GM23248 (cell line): Measurements from ENCODE around the gene RITA1. TPM values are rescaled to one million over a fixed set of nuclear protein-coding genes. Genes with fewer than 3 reads are reported as not detected.
A peak's percentile ranks its signal among the peaks of the same experiment; 100 is the strongest.

Experiments used
- DNase-seq: peaks from one replicate; pipeline ENCODE4 v3.0.0-alpha.2; 2015
- H2AFZ ChIP-seq: fragments of 200-600 bp; sonication (generic); 2 replicates; pipeline ENCODE4 v1.6.1; 2016; ENCODE audit warnings: antibody characterized with exemption
- H3F3A ChIP-seq: fragments of 200-600 bp; sonication (generic); 2 replicates; pipeline ENCODE4 v1.6.1; 2016; ENCODE audit warnings: mild to moderate bottlenecking, antibody characterized with exemption, mixed run types; ENCODE audit not compliant: insufficient read depth
- H3K27ac ChIP-seq: fragments of 200-600 bp; sonication (generic); 2 replicates; pipeline ENCODE4 v1.5.1; 2016; ENCODE audit warnings: mild to moderate bottlenecking
- H3K27me3 ChIP-seq: fragments of 200-600 bp; sonication (generic); replicated peaks from 2 replicates; pipeline ENCODE4 v1.6.1; 2016; ENCODE audit warnings: mild to moderate bottlenecking; ENCODE audit not compliant: insufficient read depth
- H3K36me3 ChIP-seq: fragments of 200-600 bp; sonication (generic); 2 replicates; pipeline ENCODE4 v1.6.1; 2016; ENCODE audit warnings: low read depth, mild to moderate bottlenecking
- H3K4me1 ChIP-seq: fragments of 200-600 bp; sonication (generic); 2 replicates; pipeline ENCODE4 v1.6.1; 2016; ENCODE audit warnings: mild to moderate bottlenecking; ENCODE audit not compliant: insufficient read depth
- H3K4me2 ChIP-seq: fragments of 200-600 bp; sonication (generic); one replicate; pipeline ENCODE4 v1.6.1; 2016; ENCODE audit warnings: mild to moderate bottlenecking; ENCODE audit not compliant: unreplicated experiment
- H3K4me3 ChIP-seq: fragments of 200-600 bp; sonication (generic); 2 replicates; pipeline ENCODE4 v1.5.1; 2016; ENCODE audit warnings: mild to moderate bottlenecking
- H3K79me2 ChIP-seq: fragments of 200-600 bp; sonication (generic); 2 replicates; pipeline ENCODE4 v1.6.1; 2016; ENCODE audit warnings: mild to moderate bottlenecking; ENCODE audit not compliant: insufficient read depth
- H3K9ac ChIP-seq: fragments of 200-600 bp; sonication (generic); 2 replicates; pipeline ENCODE4 v1.6.1; 2016; ENCODE audit warnings: mild to moderate bottlenecking
- H3K9me2 ChIP-seq: fragments of 200-600 bp; sonication (generic); 2 replicates; pipeline ENCODE4 v1.6.1; 2016; ENCODE audit warnings: mixed run types, mild to moderate bottlenecking, moderate library complexity; ENCODE audit not compliant: insufficient read depth
- H3K9me3 ChIP-seq: fragments of 200-600 bp; sonication (generic); one replicate; pipeline ENCODE4 v1.6.1; 2017; ENCODE audit warnings: low read depth
- H4K20me1 ChIP-seq: fragments of 200-600 bp; sonication (generic); 2 replicates; pipeline ENCODE4 v1.6.0; 2016; ENCODE audit not compliant: insufficient read depth
- EZH2 ChIP-seq: fragments of 200-600 bp; sonication (generic); IDR thresholded peaks from 2 replicates; pipeline ENCODE4 v1.6.1; 2018; ENCODE audit warnings: antibody characterized with exemption, mild to moderate bottlenecking; ENCODE audit not compliant: insufficient read depth, poor library complexity, severe bottlenecking
- EZH2phosphoT487 ChIP-seq: fragments of 200-600 bp; sonication (generic); IDR thresholded peaks from 2 replicates; pipeline ENCODE4 v1.6.1; 2018; ENCODE audit warnings: antibody characterized with exemption, moderate library complexity, mild to moderate bottlenecking, low read depth; ENCODE audit not compliant: insufficient read depth
- WGBS, 2 experiments: methylation state at CpG; one replicate each; pipeline ENCODE4 v1.1.6; 2015 to 2017; ENCODE audit warnings: low lambda C conversion rate in 2 of 2, low coverage in 1 of 2; ENCODE audit errors: missing lambda C conversion rate in 2 of 2; 5-methylcytosine and 5-hydroxymethylcytosine counted together
- in situ Hi-C: fragments of 300-500 bp; cut with MboI; formaldehyde crosslinking; loops from 2 replicates; pipeline ENCODE4 v1.15.0; 2020
- polyA plus RNA-seq: library from polyadenylated mRNA; unstranded; fragments of >200 nt; fragmentation: Nextera tagmentation; extraction: Ambion mirVana; gene quantifications from 2 replicates; pipeline ENCODE4 v1.2.1, GENCODE V29; 2016
- total RNA-seq: library from RNA; depleted of rRNA; stranded (reverse); fragments of >200 nt; shearing (Covaris generic); gene quantifications from 2 replicates; pipeline ENCODE4 v1.2.3, GENCODE V29; 2014

The RITA1 gene
- total and polyA plus RNA-seq, 2 experiments from 2014 or later: 15.6 to 19.2 TPM

DNA sequence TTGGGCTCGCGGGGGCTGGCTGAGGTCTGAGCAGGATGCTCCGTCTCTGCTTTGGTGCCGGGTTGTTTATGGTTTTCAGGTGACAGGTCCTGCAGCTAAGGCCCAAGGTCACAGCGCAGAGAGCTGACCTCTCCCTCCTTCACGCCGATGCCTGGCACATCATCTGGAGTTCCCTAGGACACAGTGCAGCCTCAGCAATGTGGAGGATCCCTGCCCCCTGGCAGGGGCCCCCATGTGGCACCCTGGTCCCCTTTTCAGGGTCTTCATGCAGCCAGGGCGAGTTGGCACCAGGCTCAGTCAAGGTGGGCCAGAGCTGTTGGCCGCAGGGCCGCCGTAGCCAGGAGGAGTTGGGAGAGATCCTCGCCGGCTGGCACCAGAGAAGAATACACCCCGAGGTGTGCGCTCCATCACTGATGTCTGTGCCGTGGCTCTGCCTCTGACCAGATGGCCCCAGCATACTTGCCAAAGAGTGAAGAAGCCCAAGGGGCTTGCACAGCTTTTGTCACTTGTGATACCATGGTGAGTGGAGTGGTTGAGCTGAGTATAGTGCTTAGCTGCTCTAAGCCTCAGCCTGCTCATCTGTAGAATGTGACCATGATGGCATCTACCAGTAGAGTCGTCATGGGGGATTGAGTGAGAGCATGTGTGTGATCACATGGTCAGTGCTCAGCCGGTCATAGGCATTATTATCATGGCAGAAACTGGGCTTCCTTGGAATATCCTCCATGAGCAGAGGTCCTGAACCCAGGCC, 46.7 kb downstream of the RITA1 start:
- Histone ChIP-seq H3K27me3 (no peaks in the 10 kb centered on the region), H3K4me3 (no peak overlapping the region), H3F3A (no peaks in the 10 kb centered on the region), H3K27ac (peak overlapping the region; percentile 49), H3K4me1 (peaks cover 5% of the 10 kb centered on the region; the same call in 1 of the 2 replicates), H3K9me2 (no peaks in the 10 kb centered on the region), H4K20me1 (no peaks in the 10 kb centered on the region), H3K79me2 (no peaks in the 10 kb centered on the region), H3K9me3 (no peaks in the 10 kb centered on the region), H3K9ac (peak overlapping the region; percentile 53; the same call in 1 of the 2 replicates), H3K36me3 (peaks cover 3% of the 10 kb centered on the region; the same call in 1 of the 2 replicates), H2AFZ (no peak overlapping the region; the same call in 1 of the 2 replicates), H3K4me2 (peak overlapping the region; percentile 17)
- in situ Hi-C loops: no loop called here
- no peak for DNase-seq
- TF ChIP-seq EZH2 (no peak), EZH2phosphoT487 (no peak)
- 84 to 87% methylated on average over 18 of the region's 18 CpGs for WGBS, 2 experiments

DNA sequence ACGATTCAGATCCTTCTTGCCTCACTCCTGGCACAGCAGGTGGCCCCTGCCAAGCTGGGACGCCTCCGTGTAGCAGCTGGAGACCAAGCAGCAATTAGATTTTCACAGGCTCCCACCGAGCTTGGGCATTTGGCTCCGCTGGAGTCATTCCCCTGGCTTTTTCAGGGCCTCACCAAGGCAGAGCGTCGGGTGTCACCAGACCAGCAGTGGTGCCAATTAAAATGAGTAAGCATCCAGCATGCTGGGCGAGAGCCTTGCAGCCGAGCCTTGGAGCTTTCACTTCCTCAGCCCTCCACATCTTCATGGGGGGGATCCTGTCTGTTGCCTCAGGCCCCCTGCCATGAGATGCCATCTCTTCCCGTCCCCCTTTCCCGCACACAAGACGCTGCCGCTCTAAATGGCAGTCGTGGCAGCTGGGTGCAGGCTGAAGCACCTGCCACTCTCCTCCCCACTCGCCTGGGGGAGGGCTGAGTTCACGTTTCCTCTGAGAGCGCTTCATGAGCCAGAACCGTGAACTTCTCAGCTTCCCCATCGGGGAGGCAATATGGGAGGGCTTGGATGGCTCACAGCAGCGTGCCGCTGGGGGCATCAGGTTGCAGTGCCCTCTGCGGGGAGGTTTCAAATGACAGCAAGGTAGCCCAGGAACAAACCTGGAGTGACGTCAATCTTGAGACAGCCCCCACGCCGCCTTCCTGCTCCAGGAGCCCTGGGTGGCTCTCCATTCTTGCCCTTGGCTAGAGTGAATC, 47.5 kb downstream of the RITA1 start:
- peaks cover 5% of the 10 kb centered on the region; the same call in 1 of the 2 replicates for H3K4me1 ChIP-seq
- peak overlapping the region; percentile 53; the same call in 1 of the 2 replicates for H3K9ac ChIP-seq
- no peaks in the 10 kb centered on the region for H4K20me1 ChIP-seq
- peaks cover 3% of the 10 kb centered on the region; the same call in 1 of the 2 replicates for H3K36me3 ChIP-seq
- 44 to 47% methylated on average over 24 to 25 of the region's 25 CpGs for WGBS, 2 experiments
- H3F3A ChIP-seq: no peaks in the 10 kb centered on the region
- H3K9me3 ChIP-seq: no peaks in the 10 kb centered on the region
- H3K79me2 ChIP-seq: no peaks in the 10 kb centered on the region
- H3K4me3 ChIP-seq: no peak overlapping the region
- no peaks in the 10 kb centered on the region for H3K27me3 ChIP-seq
- in situ Hi-C loops: no loop called here
- H3K9me2 ChIP-seq: no peaks in the 10 kb centered on the region
- peak overlapping the region; percentile 49 for H3K27ac ChIP-seq
- DNase-seq: peak; percentile 87
- no peak overlapping the region; the same call in 1 of the 2 replicates for H2AFZ ChIP-seq
- H3K4me2 ChIP-seq: peak overlapping the region; percentile 17
- TF ChIP-seq EZH2phosphoT487 (no peak), EZH2 (no peak)

DNA sequence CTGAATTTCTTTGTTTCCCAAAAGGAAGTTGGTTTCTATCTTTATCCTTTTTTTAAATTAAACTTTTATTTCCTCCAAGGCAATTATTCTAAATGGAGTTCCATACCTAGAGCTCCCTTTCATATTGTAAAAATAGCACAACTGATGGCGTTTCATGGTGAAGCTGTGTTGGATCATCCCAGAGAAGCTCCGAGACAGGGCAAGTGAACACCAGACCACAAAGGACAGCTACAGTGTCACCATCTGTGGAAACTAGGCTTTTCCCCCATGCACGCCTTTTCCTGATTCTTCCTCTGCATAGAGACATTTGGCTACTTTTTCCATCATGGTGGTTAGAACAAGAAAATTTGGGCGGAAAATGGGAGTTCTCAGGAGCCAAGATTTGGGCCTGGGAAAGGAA, 48.4 kb downstream of the RITA1 start:
- in situ Hi-C loops: no loop called here
- no peaks in the 10 kb centered on the region for H3K9me3 ChIP-seq
- H4K20me1 ChIP-seq: no peaks in the 10 kb centered on the region
- 96 to 99% methylated on average over 4 of the region's 4 CpGs for WGBS, 2 experiments
- H3K9me2 ChIP-seq: no peaks in the 10 kb centered on the region
- H3K4me3 ChIP-seq: no peak overlapping the region
- no peaks in the 10 kb centered on the region for H3F3A ChIP-seq
- H3K79me2 ChIP-seq: no peaks in the 10 kb centered on the region
- TF ChIP-seq EZH2 (no peak), EZH2phosphoT487 (no peak)
- no peak overlapping the region for H3K9ac ChIP-seq
- H3K36me3 ChIP-seq: no peaks in the 10 kb centered on the region
- H3K4me2 ChIP-seq: no peak overlapping the region
- H3K27me3 ChIP-seq: no peaks in the 10 kb centered on the region
- H2AFZ ChIP-seq: no peak overlapping the region
- H3K27ac ChIP-seq: no peak overlapping the region
- peaks cover 5% of the 10 kb centered on the region; the same call in 1 of the 2 replicates for H3K4me1 ChIP-seq
- DNase-seq: no peak

DNA sequence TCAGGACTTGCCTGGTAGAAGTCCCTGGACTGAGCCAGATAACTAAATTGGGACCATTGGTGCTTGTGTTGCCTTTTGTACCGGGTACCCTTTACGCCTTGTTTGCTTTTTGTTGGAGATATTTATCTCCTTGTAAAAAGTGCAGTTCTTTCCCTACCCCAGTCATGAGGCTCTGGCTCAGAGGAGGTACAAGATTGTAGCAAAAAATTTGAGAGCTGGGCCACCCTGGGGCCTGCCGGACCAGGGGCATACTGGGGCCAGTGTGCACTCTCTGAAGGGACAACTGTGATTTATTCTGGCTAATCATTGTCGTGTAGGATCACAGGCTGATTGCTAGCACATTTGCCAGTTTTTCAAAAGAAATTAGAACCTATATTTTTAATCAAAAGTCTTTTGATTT, 49.0 kb downstream of the RITA1 start:
- no peaks in the 10 kb centered on the region for H3K79me2 ChIP-seq
- H3K27me3 ChIP-seq: no peaks in the 10 kb centered on the region
- in situ Hi-C loops: no loop called here
- no peak overlapping the region for H3K27ac ChIP-seq
- no peak overlapping the region for H3K4me3 ChIP-seq
- H3F3A ChIP-seq: no peaks in the 10 kb centered on the region
- no peak overlapping the region for H3K4me2 ChIP-seq
- H3K9me2 ChIP-seq: no peaks in the 10 kb centered on the region
- no peak overlapping the region for H2AFZ ChIP-seq
- 88 to 91% methylated on average over 4 of the region's 4 CpGs for WGBS, 2 experiments
- H3K9me3 ChIP-seq: no peaks in the 10 kb centered on the region
- no peak for DNase-seq
- no peaks in the 10 kb centered on the region for H4K20me1 ChIP-seq
- H3K9ac ChIP-seq: no peak overlapping the region
- H3K36me3 ChIP-seq: no peaks in the 10 kb centered on the region
- H3K4me1 ChIP-seq: peaks cover 5% of the 10 kb centered on the region; the same call in 1 of the 2 replicates
- TF ChIP-seq EZH2 (no peak), EZH2phosphoT487 (no peak)
